ENCODE measurements around the gene CNKSR3. TPM values are rescaled to one million over a fixed set of nuclear protein-coding genes. Genes with fewer than 3 reads are reported as not detected.

Gene CNKSR3
- total and polyA plus RNA-seq, 2 of the 8 experiments (the other 6 are each of a cell fraction or from before 2014, with no cell fraction given): 1.2 to 6.2 TPM

- Histone ChIP-seq H2BK12ac (ENCODE audit: low read depth, low read length) (no peak overlapping the region), H3K23ac (ENCODE audit: insufficient read length) (no peak overlapping the region), H2AK5ac (ENCODE audit: low read depth, low read length) (no peak overlapping the region), H2BK5ac (ENCODE audit: low read depth, low read length) (no peak overlapping the region), H3K4me3 (ENCODE audit: extremely low read depth in 1 of 4, insufficient read depth in 2 of 4, low read depth in 3 of 4, low read length in 4 of 4) (no peak overlapping the region), H3K23me2 (ENCODE audit: low read depth, low read length) (no peaks in the 10 kb centered on the region), H4K20me1 (replicated peaks in 1 of 2; ENCODE audit: control insufficient read depth in 1 of 2, insufficient read depth in 2 of 2, low read length in 2 of 2) (no peaks in the 10 kb centered on the region), H3K79me1 (ENCODE audit: low read depth, low read length) (no peaks in the 10 kb centered on the region), H3K36me3 (ENCODE audit: control insufficient read depth in 2 of 4, insufficient read depth in 4 of 4, low read length in 3 of 4) (no peaks in the 10 kb centered on the region), H3K4me1 (replicated peaks in 1 of 4; ENCODE audit: control insufficient read depth in 3 of 4, insufficient read depth in 4 of 4, low read length in 3 of 4) (peaks cover 4 to 15% (median 13%) of the 10 kb centered on the region in 4 experiments), H3K9me3 (ENCODE audit: insufficient read depth in 2 of 2, low read depth in 1 of 2, low read length in 1 of 2) (no peaks in the 10 kb centered on the region), H3K27me3 (replicated peaks in 1 of 4; ENCODE audit: control insufficient read depth in 3 of 4, extremely low read depth in 1 of 4, insufficient read depth in 3 of 4, low read length in 3 of 4) (no peaks in the 10 kb centered on the region; a peak in 1 of 7 replicates), H2BK20ac (ENCODE audit: low read length) (no peak overlapping the region), H2BK120ac (replicated peaks; ENCODE audit: low read depth, low read length) (no peak overlapping the region), H3K79me2 (ENCODE audit: control insufficient read depth in 1 of 2, insufficient read depth in 2 of 2, low read length in 2 of 2) (no peaks in the 10 kb centered on the region), H3K18ac (ENCODE audit: extremely low read depth, low read length) (no peak overlapping the region), H4K5ac (ENCODE audit: insufficient read length, low read depth, low read length) (no peak overlapping the region), H4K8ac (ENCODE audit: extremely low read depth, insufficient read depth, low read length) (no peak overlapping the region), H2AFZ (ENCODE audit: low read length) (no peak overlapping the region), H3K56ac (replicated peaks; ENCODE audit: insufficient read length, low read depth, low read length) (no peak overlapping the region), H3K9ac (replicated peaks in 1 of 4; ENCODE audit: extremely low read depth in 1 of 4, low read depth in 3 of 4, low read length in 3 of 4) (no peak overlapping the region), H3K27ac (ENCODE audit: low read depth, low read length) (no peak overlapping the region), H2BK15ac (ENCODE audit: low read length) (no peak overlapping the region), H3K4me2 (ENCODE audit: insufficient read depth in 1 of 2, low read depth in 2 of 2, low read length in 2 of 2) (no peak overlapping the region), H3K4ac (replicated peaks; ENCODE audit: insufficient read length, low read depth, low read length) (no peak overlapping the region), H3K14ac (ENCODE audit: insufficient read length) (no peak overlapping the region), H4K91ac (replicated peaks; ENCODE audit: insufficient read length, low read length) (no peak overlapping the region)
- FAIRE-seq (no peak), DNase-seq (ENCODE audit: low read depth in 1 of 2, low spot score in 2 of 2) (no peak)
- ChIA-PET CTCF (ENCODE audit: partially characterized antibody) (no interaction called here), POLR2A (ENCODE audit: partially characterized antibody) (interaction anchor here (1.3 kb wide), 1 partner anchor 15 kb away, joined by 3 read pairs; no protein-coding TSS in a partner anchor)
- whole genome bisulfite sequencing, 2 experiments (ENCODE audit: extremely low coverage in 1 of 2, insufficient coverage in 1 of 2, insufficient read length in 1 of 2, insufficient replicate concordance in 2 of 2, low coverage in 1 of 2, low lambda C conversion rate in 2 of 2, missing lambda C conversion rate in 1 of 2): 88% methylated on average over 3 of the region's 3 CpGs; no CpG with 5 or more reads in 1 of the 2 experiments
- TF ChIP-seq CHD1 (IDR thresholded peaks at IDR 0.05; ENCODE audit: low read depth, low read length) (no peak), SIRT6 (IDR thresholded peaks at IDR 0.05; ENCODE audit: low read length) (no peak), ATF3 (IDR thresholded peaks at IDR 0.05; ENCODE audit: insufficient read depth, low read depth, low read length) (no peak), TAF1 (IDR thresholded peaks at IDR 0.05; ENCODE audit: low read depth, low read length) (no peak), PHF8 (conservative IDR thresholded peaks at IDR 0.05; ENCODE audit: low read depth, low read length) (no peak), SP2 (IDR thresholded peaks at IDR 0.05; ENCODE audit: low read length) (no peak), KDM1A (IDR thresholded peaks at IDR 0.05; ENCODE audit: borderline replicate concordance, low read length) (no peak), POLR2A (IDR thresholded peaks at IDR 0.05; ENCODE audit: control extremely low read depth in 1 of 2, low read depth in 2 of 2, low read length in 2 of 2) (no peak), USF2 (IDR thresholded peaks at IDR 0.05; ENCODE audit: low read length) (no peak), CTCF (IDR thresholded peaks at IDR 0.05; ENCODE audit: control extremely low read depth in 1 of 3, insufficient read depth in 1 of 3, low read depth in 1 of 3, low read length in 3 of 3) (no peak), YY1 (IDR thresholded peaks at IDR 0.05; ENCODE audit: low read depth, low read length) (no peak)
Observed at GRCh38 chr6:154535147-154535546, 24.7 kb upstream of the CNKSR3 start.
